HG03139 (cell line): ENCODE results near the gene FBXW2.

Experiments
- ATAC-seq: cut with Tn5 transposase; IDR thresholded peaks from one replicate; pipeline ENCODE4 v1.9.1; 2021; ENCODE audit not compliant: unreplicated experiment

FBXW2 gene

GRCh38 chr9:120716483-120716882 is 76.7 kb downstream of the FBXW2 start:
- ATAC-seq = no peak

- no peak for ATAC-seq
These were observed 77.8 kb downstream of the FBXW2 start for GRCh38 chr9:120715389-120715924.

GRCh38 chr9:120714846-120715388 is 78.3 kb downstream of the FBXW2 start:
- peak; percentile 28 for ATAC-seq

GRCh38 chr9:120714088-120714845 is 78.9 kb downstream of the FBXW2 start, which contains the start of gene MEGF9:
Gene MEGF9 (minus strand): TSS chr9:120714470. CDS start chr9:120714358, 112 bp downstream.
- peak; percentile 93 for ATAC-seq

GRCh38 chr9:120713257-120714087 is 79.7 kb downstream of the FBXW2 start:
- ATAC-seq = no peak

GRCh38 chr9:120712539-120713031 is 80.6 kb downstream of the FBXW2 start:
- ATAC-seq = no peak

GRCh38 chr9:120711841-120712538 is 81.2 kb downstream of the FBXW2 start:
- ATAC-seq = no peak

- no peak for ATAC-seq
These were observed 81.9 kb downstream of the FBXW2 start for GRCh38 chr9:120711354-120711753.

- no peak for ATAC-seq
These were observed 82.9 kb downstream of the FBXW2 start for GRCh38 chr9:120710110-120710981.

- no peak for ATAC-seq
These were observed 84.5 kb downstream of the FBXW2 start for GRCh38 chr9:120708526-120709224.

GRCh38 chr9:120707170-120707569 is 86.0 kb downstream of the FBXW2 start:
- no peak for ATAC-seq
